HEK293T (cell line): Measurements from ENCODE around the gene ODAD3.

ENCODE experiments used
- CTCF ChIA-PET: fragments of 350-600 bp; formaldehyde crosslinking; extraction: SDS; loops from one replicate; lab custom pipeline; 2021; ENCODE audit warnings: antibody characterized with exemption, inconsistent platforms; lab: Yijun Ruan, JAX
- POLR2A ChIA-PET: fragments of 350-600 bp; formaldehyde crosslinking; extraction: SDS; loops from one replicate; lab custom pipeline; 2020; ENCODE audit warnings: antibody characterized with exemption, inconsistent platforms; lab: Yijun Ruan, JAX
- DNase-seq: peaks from one replicate; pipeline ENCODE4 v3.0.0; 2012; ENCODE audit warnings: mixed read lengths; ENCODE audit errors: extremely low spot score
- ARNT ChIP-seq: fragments of 450-650 bp; IDR thresholded peaks from 2 replicates; pipeline ENCODE4 v1.6.1; 2017; ENCODE audit warnings: mild to moderate bottlenecking
- BHLHE40 ChIP-seq: fragments of 450-650 bp; IDR thresholded peaks from 2 replicates; pipeline ENCODE4 v1.6.1; 2016; ENCODE audit warnings: mild to moderate bottlenecking, moderate library complexity, borderline replicate concordance
- CTBP1 ChIP-seq: fragments of 450-650 bp; IDR thresholded peaks from 2 replicates; pipeline ENCODE4 v1.6.1; 2016; ENCODE audit warnings: borderline replicate concordance
- ELF4 ChIP-seq: fragments of 450-650 bp; IDR thresholded peaks from 2 replicates; pipeline ENCODE4 v1.6.1; 2017; ENCODE audit warnings: antibody characterized with exemption
- FOXA1 ChIP-seq: fragments of 450-650 bp; IDR thresholded peaks from 2 replicates; pipeline ENCODE4 v1.6.1; 2016; ENCODE audit warnings: mild to moderate bottlenecking
- FOXK2 ChIP-seq: fragments of 450-650 bp; IDR thresholded peaks from 2 replicates; pipeline ENCODE4 v1.6.1; 2016; ENCODE audit warnings: mild to moderate bottlenecking
- FOXM1 ChIP-seq: fragments of 450-650 bp; IDR thresholded peaks from 2 replicates; pipeline ENCODE4 v1.6.1; 2017; ENCODE audit warnings: mild to moderate bottlenecking, borderline replicate concordance
- HDGF ChIP-seq: fragments of 450-650 bp; IDR thresholded peaks from 2 replicates; pipeline ENCODE4 v1.6.1; 2017; ENCODE audit warnings: antibody characterized with exemption, borderline replicate concordance
- L3MBTL2 ChIP-seq: fragments of 450-650 bp; conservative IDR thresholded peaks from 2 replicates; pipeline ENCODE4 v1.6.1; 2016; ENCODE audit warnings: mild to moderate bottlenecking
- LEF1 ChIP-seq: fragments of 450-650 bp; IDR thresholded peaks from 2 replicates; pipeline ENCODE4 v1.6.1; 2017; ENCODE audit warnings: mild to moderate bottlenecking, borderline replicate concordance
- NFRKB ChIP-seq: fragments of 450-650 bp; IDR thresholded peaks from 2 replicates; pipeline ENCODE4 v1.6.1; 2016; ENCODE audit warnings: mild to moderate bottlenecking, moderate library complexity
- SP1 ChIP-seq: fragments of 450-650 bp; IDR thresholded peaks from 2 replicates; pipeline ENCODE4 v1.6.1; 2017
- SUZ12 ChIP-seq: fragments of 450-650 bp; IDR thresholded peaks from 2 replicates; pipeline ENCODE4 v1.6.1; 2016; ENCODE audit warnings: mild to moderate bottlenecking
- TARDBP ChIP-seq: fragments of 450-650 bp; IDR thresholded peaks from 2 replicates; pipeline ENCODE4 v1.6.1; 2016
- ZNF384 ChIP-seq: fragments of 450-650 bp; IDR thresholded peaks from 2 replicates; pipeline ENCODE4 v1.6.1; 2016
- TF ChIP-seq, protein P1 (sequence below): fragments of 450-650 bp; IDR thresholded peaks from 2 replicates; pipeline ENCODE4 v1.6.1; 2016

The ODAD3 gene

DNA sequence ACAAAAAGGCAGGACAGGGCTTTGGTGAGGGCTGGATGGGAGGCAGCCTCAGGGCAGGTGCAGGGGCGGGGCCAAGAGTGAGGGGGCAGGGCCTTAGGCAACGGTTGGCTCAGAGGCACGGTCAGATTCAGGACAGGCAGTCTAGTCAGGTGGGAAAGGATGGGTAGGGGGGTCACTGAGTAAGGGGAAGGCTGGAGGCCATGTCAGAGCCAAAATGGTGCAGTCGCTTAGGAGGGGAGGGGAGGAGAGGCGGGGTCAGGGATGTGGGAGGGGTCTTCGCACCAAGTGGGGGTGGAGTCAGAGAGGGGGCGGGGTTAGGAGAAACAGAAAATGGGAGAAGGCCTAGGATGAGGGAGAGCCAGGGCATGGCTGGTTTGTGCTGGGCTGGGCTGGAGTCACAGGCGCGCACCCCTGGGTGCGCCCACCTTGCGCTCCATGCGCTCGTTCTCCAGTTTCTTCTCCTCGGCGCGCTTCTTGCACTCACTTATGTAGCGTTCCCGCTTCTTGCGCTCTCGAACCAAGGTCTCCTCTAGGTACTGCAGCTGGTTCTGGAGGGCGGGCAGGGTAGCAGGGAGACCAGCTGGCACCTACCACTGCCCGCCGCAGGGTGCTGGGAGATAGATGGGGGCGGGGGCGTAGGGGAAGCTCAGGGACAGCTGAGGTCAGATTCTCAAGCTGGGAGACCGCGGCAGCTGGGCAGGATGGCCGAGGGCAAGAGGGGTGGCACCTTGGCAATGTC, 9.0 kb downstream of the ODAD3 start:
- DNase-seq = no peak
- TF ChIP-seq BHLHE40 (no peak), L3MBTL2 (no peak), ELF4 (no peak), SP1 (no peak), CTBP1 (no peak), LEF1 (no peak), FOXA1 (no peak), SUZ12 (no peak), TARDBP (no peak), HDGF (no peak), NFRKB (no peak)
- CTCF ChIA-PET = interaction anchor here (0.6 kb wide), 1 partner anchor 1059 kb away, joined by 3 read pairs; the partner anchor contains the start of gene ZNF709
- POLR2A ChIA-PET = no interaction called here

DNA sequence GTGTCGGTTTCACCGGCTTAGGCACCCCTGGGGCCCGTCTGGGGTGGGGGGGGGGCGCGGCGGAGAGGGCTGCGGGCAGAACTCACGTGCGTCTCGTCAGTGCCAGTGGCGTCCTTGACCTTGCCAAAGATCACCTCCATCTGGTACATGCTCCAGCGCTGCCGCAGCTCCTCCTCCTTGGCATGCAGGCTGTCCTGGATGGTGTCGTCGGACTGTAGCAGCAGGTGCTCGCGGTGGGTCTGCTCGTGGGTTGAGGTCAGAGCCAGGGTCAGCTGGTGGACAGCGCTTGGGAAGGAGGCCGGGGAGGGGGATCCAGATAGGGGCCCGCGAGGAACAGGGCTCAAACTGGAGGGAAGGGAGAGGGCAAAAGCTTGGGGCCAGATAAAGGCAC, 11.1 kb downstream of the ODAD3 start:
- CTCF ChIA-PET = no interaction called here

DNA sequence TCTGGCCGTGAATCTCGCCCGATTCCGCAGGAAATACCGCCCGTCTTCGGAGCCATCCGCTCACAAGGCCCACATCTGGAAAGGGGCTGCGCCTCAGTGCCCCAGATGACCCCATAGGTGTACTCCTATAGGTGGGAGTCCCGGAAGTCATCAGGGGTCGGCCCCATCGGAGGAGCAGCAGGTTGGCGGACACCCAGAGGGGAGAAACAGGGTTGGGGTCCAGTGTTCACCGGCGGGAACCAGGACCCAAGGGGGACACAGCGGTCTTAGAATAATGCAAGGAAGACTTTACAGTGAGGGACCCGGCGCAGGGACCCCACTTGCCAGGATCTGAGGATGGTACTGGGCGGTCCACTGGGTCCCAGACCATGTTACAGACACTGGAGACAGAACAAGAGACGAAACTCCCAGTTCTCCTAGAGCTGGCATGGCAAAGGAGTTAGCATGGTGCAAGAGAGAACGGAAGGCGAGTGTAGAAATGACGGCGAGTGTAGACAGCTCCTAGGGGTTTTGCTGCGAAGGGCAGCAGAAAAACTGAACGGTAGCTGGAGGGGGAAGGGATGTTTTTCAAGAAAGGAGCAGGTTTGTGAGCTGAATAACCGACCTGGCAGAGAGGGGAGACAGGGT, 11.6 kb downstream of the ODAD3 start:
- ChIA-PET POLR2A (no interaction called here), CTCF (no interaction called here)
- DNase-seq = no peak
- TF ChIP-seq FOXA1 = no peak
- TF ChIP-seq LEF1 = no peak
- TF ChIP-seq BHLHE40 = no peak
- no peak for TF ChIP-seq L3MBTL2
- no peak for TF ChIP-seq HDGF
- no peak for TF ChIP-seq TARDBP
- TF ChIP-seq FOXK2 = no peak
- TF ChIP-seq ZNF384 = no peak
- TF ChIP-seq ELF4 = no peak
- no peak for TF ChIP-seq NFRKB
- no peak for TF ChIP-seq CTBP1
- TF ChIP-seq SP1 = no peak
- TF ChIP-seq, protein P1, sequence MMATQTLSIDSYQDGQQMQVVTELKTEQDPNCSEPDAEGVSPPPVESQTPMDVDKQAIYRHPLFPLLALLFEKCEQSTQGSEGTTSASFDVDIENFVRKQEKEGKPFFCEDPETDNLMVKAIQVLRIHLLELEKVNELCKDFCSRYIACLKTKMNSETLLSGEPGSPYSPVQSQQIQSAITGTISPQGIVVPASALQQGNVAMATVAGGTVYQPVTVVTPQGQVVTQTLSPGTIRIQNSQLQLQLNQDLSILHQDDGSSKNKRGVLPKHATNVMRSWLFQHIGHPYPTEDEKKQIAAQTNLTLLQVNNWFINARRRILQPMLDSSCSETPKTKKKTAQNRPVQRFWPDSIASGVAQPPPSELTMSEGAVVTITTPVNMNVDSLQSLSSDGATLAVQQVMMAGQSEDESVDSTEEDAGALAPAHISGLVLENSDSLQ = no peak
- no peak for TF ChIP-seq FOXM1

More for the DNA sequence above, 11.1 kb downstream of the ODAD3 start:
- POLR2A ChIA-PET = no interaction called here
- DNase-seq = no peak
- TF ChIP-seq FOXM1 (no peak), ZNF384 (no peak), NFRKB (no peak), SP1 (no peak), HDGF (no peak), FOXA1 (no peak), L3MBTL2 (no peak), FOXK2 (no peak), TARDBP (no peak), SUZ12 (no peak), BHLHE40 (no peak), ARNT (no peak), LEF1 (no peak), ELF4 (no peak), CTBP1 (no peak)
- TF ChIP-seq, protein P1 = no peak

DNA sequence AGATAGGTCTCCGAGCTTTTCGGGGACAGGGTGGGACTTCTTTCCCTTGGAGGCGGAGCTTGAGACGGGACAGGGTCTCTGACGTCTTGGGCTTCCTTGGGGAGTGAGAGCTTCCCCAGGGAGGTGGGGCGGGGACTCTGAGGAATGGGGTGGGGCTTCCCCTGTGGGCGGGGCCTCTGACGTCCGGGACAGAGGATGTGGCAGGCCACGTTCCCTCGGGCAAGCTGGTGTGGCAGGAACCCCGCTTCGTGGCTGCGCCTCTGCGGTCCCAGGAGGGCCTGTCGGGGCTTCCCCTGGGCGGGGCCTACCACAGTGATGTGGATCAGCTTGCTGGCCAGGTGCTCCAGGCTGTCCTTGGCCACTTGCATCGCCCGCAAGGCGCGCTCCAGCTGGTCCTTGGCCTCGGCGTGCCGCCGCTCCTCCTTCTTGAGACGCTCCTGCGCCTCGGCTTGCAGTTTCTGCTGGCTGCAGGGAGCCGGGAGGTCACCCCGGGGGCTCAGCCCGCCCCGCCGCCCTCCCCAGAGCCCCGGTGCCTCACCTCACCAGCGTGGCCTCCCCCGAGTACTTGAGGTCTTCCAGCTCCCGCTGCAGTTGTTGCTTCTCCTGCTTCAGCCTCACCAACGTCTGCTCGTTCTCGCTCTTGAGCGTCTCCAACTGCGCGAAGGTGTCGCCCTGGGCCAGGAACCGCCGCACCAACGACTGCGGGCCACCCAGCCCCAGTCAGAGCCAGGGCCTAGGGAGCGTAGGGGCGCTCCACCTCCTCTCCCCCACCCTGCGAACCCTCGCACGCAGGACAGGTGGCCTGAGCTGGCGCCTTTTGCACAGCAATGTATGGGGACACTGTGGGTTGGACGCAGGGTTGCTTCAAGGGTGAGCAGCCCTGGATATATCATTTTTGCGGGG, 12.5 kb downstream of the ODAD3 start:
- DNase-seq = peak; percentile 60
- ChIA-PET CTCF (no interaction called here), POLR2A (no interaction called here)
- TF ChIP-seq FOXA1 (no peak), TARDBP (no peak), ARNT (no peak), ZNF384 (no peak), L3MBTL2 (no peak), FOXM1 (no peak), BHLHE40 (no peak), HDGF (no peak), SUZ12 (no peak), NFRKB (no peak), LEF1 (no peak), ELF4 (no peak)
- TF ChIP-seq, protein P1 = no peak
